Measurements from ENCODE around the gene OPALIN. TPM values are rescaled to one million over a fixed set of nuclear protein-coding genes. Genes with fewer than 3 reads are reported as not detected.

The OPALIN gene
- polyA plus RNA-seq, 1 donor from 2014 or later: not detected

- no peaks in the 10 kb centered on the region for H3F3A ChIP-seq (ENCODE audit: insufficient read depth, low read length, poor library complexity, severe bottlenecking)
- H3K9me2 ChIP-seq (ENCODE audit: insufficient read depth, low read length): no peaks in the 10 kb centered on the region
- no peak overlapping the region for H3K4me3 ChIP-seq (ENCODE audit: low read length)
- H3K9ac ChIP-seq (ENCODE audit: low read length): no peak overlapping the region
- TF ChIP-seq REST (IDR thresholded peaks at IDR 0.05; ENCODE audit: borderline replicate concordance): no peak
- no peak for TF ChIP-seq POLR2AphosphoS5 (IDR thresholded peaks at IDR 0.05)
- TF ChIP-seq SMC3 (conservative IDR thresholded peaks at IDR 0.05; ENCODE audit: poor library complexity): no peak
- TF ChIP-seq EP300 (conservative IDR thresholded peaks at IDR 0.05; ENCODE audit: poor library complexity, severe bottlenecking): no peak
- no peak for TF ChIP-seq CTCF (IDR thresholded peaks at IDR 0.05; ENCODE audit: poor library complexity, severe bottlenecking)
- TF ChIP-seq TAF1 (IDR thresholded peaks at IDR 0.05; ENCODE audit: low read depth): no peak
- no peak for TF ChIP-seq EZH2 (IDR thresholded peaks at IDR 0.05; ENCODE audit: borderline replicate concordance, insufficient read depth, low read length, poor library complexity, severe bottlenecking)
- no peak for TF ChIP-seq MXI1 (conservative IDR thresholded peaks at IDR 0.05; ENCODE audit: poor library complexity, severe bottlenecking)
- no peak for TF ChIP-seq RAD21 (conservative IDR thresholded peaks at IDR 0.05)
- no peaks in the 10 kb centered on the region for H3K27me3 ChIP-seq (ENCODE audit: insufficient read depth, low read depth, low read length)
- H2AFZ ChIP-seq (ENCODE audit: low read depth, low read length): no peak overlapping the region
- no peaks in the 10 kb centered on the region for H3K79me2 ChIP-seq (replicated peaks; ENCODE audit: insufficient read depth, low read length)
- no peak overlapping the region for H3K4me2 ChIP-seq (ENCODE audit: low read length)
- no peaks in the 10 kb centered on the region for H3K36me3 ChIP-seq (ENCODE audit: insufficient read depth, low read length)
- no peaks in the 10 kb centered on the region for H4K20me1 ChIP-seq (ENCODE audit: insufficient read depth)
- H3K27ac ChIP-seq (ENCODE audit: low read length): no peak overlapping the region
- no peaks in the 10 kb centered on the region for H3K9me3 ChIP-seq (ENCODE audit: low read length)
These were observed 25.7 kb downstream of the OPALIN start for GRCh38 chr10:96333101-96333500.

GRCh38 chr10:96327462-96327861 is 31.3 kb downstream of the OPALIN start:
- no peaks in the 10 kb centered on the region for H4K20me1 ChIP-seq (ENCODE audit: insufficient read depth)
- H3K4me2 ChIP-seq (ENCODE audit: low read length): no peak overlapping the region
- no peaks in the 10 kb centered on the region for H3K9me3 ChIP-seq (ENCODE audit: low read length)
- H3K4me3 ChIP-seq (ENCODE audit: low read length): no peak overlapping the region
- H3K9ac ChIP-seq (ENCODE audit: low read length): no peak overlapping the region
- no peak overlapping the region for H3K27ac ChIP-seq (ENCODE audit: low read length)
- H3K36me3 ChIP-seq (ENCODE audit: insufficient read depth, low read length): no peaks in the 10 kb centered on the region
- no peaks in the 10 kb centered on the region for H3K79me2 ChIP-seq (replicated peaks; ENCODE audit: insufficient read depth, low read length)
- H2AFZ ChIP-seq (ENCODE audit: low read depth, low read length): no peak overlapping the region
- no peak for TF ChIP-seq TAF1 (IDR thresholded peaks at IDR 0.05; ENCODE audit: low read depth)
- no peak for TF ChIP-seq RAD21 (conservative IDR thresholded peaks at IDR 0.05)
- TF ChIP-seq EP300 (conservative IDR thresholded peaks at IDR 0.05; ENCODE audit: poor library complexity, severe bottlenecking): no peak
- TF ChIP-seq CTCF (IDR thresholded peaks at IDR 0.05; ENCODE audit: poor library complexity, severe bottlenecking): no peak
- no peak for TF ChIP-seq MXI1 (conservative IDR thresholded peaks at IDR 0.05; ENCODE audit: poor library complexity, severe bottlenecking)
- no peaks in the 10 kb centered on the region for H3K9me2 ChIP-seq (ENCODE audit: insufficient read depth, low read length)
- no peaks in the 10 kb centered on the region for H3F3A ChIP-seq (ENCODE audit: insufficient read depth, low read length, poor library complexity, severe bottlenecking)
- no peaks in the 10 kb centered on the region for H3K27me3 ChIP-seq (ENCODE audit: insufficient read depth, low read depth, low read length)
